ENCODE results near the gene GLIS1. TPM values are rescaled to one million over a fixed set of nuclear protein-coding genes. Genes with fewer than 3 reads are reported as not detected.

GLIS1 gene
- total RNA-seq, 1 experiment from 2014 or later: 0.28 TPM

DNA sequence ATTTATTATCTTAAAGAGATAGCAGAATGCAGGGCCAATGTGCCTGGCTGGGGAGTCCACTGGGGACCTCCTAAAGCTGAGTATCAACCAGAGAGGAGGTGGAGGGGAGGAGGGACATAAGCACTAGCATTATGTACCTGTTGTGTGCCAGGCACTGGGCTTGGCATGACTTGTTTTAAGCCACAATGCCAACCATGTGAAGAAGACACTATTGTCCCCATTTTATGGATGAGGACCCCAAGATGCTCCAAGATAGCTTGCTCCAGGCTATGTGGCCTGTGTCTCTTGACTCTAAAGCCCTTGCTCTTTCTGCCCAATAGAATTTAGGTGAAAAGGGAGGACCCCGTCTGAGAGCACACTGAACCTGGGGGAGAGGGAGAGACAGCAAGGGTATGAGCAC, 111.3 kb downstream of the GLIS1 start:
- WGBS (ENCODE audit: extremely low coverage, insufficient read length, low lambda C conversion rate): no CpG with 5 or more reads among the region's 1 CpG
- no peaks in the 10 kb centered on the region; the same call in 1 of the 2 replicates for H3K27me3 ChIP-seq (ENCODE audit: insufficient read depth, low read length)
- no peak overlapping the region for H3K4me2 ChIP-seq (ENCODE audit: insufficient read depth, insufficient read length, low read length)
- H3T11ph ChIP-seq (ENCODE audit: low read length): no peak overlapping the region
- H3K79me1 ChIP-seq (ENCODE audit: insufficient read depth, low read depth, low read length, poor library complexity, severe bottlenecking): no peaks in the 10 kb centered on the region
- no peak for DNase-seq
- no peaks in the 10 kb centered on the region for H3K79me2 ChIP-seq (ENCODE audit: insufficient read depth, low read length)
- no peak overlapping the region for H4K5ac ChIP-seq (ENCODE audit: insufficient read length, low read depth, low read length)
- H2AFZ ChIP-seq (ENCODE audit: low read length): no peak overlapping the region
- no peaks in the 10 kb centered on the region for H3K9me3 Mint-ChIP-seq
- H3K4me1 Mint-ChIP-seq: peaks cover 0 to 8% of the 10 kb centered on the region in 2 experiments; a peak in 1 of 4 replicates
- H3K23me2 ChIP-seq (ENCODE audit: insufficient read length, low read depth, low read length, poor library complexity, severe bottlenecking): peaks cover 1% of the 10 kb centered on the region
- no peak overlapping the region for H4K91ac ChIP-seq (ENCODE audit: insufficient read length, low read depth, low read length)
- H2BK5ac ChIP-seq (ENCODE audit: insufficient read length, low read length): no peak overlapping the region
- no peak overlapping the region for H3K23ac ChIP-seq (ENCODE audit: insufficient read length, low read depth, low read length)
- H2BK120ac ChIP-seq (ENCODE audit: low read depth, low read length, poor library complexity, severe bottlenecking): no peak overlapping the region
- peaks cover 1% of the 10 kb centered on the region; the same call in 1 of the 2 replicates for H3K27me3 Mint-ChIP-seq (ENCODE audit: low read depth)
- no peak overlapping the region for H4K8ac ChIP-seq (replicated peaks; ENCODE audit: insufficient read length, low read depth, low read length)
- H3K36me3 Mint-ChIP-seq (ENCODE audit: insufficient read depth in 1 of 3, low read depth in 3 of 3): no peaks in the 10 kb centered on the region; a peak in 1 of 7 replicates
- no peak overlapping the region for H3K18ac ChIP-seq (ENCODE audit: insufficient read length, low read depth, low read length)
- no peak overlapping the region for H3K27ac ChIP-seq (ENCODE audit: insufficient read length, low read depth, low read length)
- H2BK12ac ChIP-seq (ENCODE audit: insufficient read length, low read depth, low read length): no peak overlapping the region
- H2AK5ac ChIP-seq (ENCODE audit: insufficient read length, low read length): no peak overlapping the region
- no peak overlapping the region for H3K4ac ChIP-seq (ENCODE audit: low read depth, low read length)
- H3K4me3 Mint-ChIP-seq: no peak overlapping the region
- H3K9me3 ChIP-seq (ENCODE audit: control insufficient read depth, low read depth, low read length): no peaks in the 10 kb centered on the region
- no peak overlapping the region for H3K56ac ChIP-seq (ENCODE audit: insufficient read length, low read depth, low read length)
- H3K4me1 ChIP-seq (ENCODE audit: insufficient read depth, low read length): no peaks in the 10 kb centered on the region
- H4K20me1 ChIP-seq (ENCODE audit: control insufficient read depth, insufficient read depth, insufficient read length): no peaks in the 10 kb centered on the region
- no peak overlapping the region for H3K14ac ChIP-seq (ENCODE audit: insufficient read depth, low read length)
- no peak overlapping the region for H2BK15ac ChIP-seq (ENCODE audit: low read depth, low read length)
- no peak overlapping the region for H3K27ac Mint-ChIP-seq
- no peak overlapping the region for H2BK20ac ChIP-seq (ENCODE audit: low read depth, low read length, poor library complexity, severe bottlenecking)
- no peak overlapping the region for H3K9ac ChIP-seq (ENCODE audit: extremely low read depth, insufficient read length, low read length)
- TF ChIP-seq, protein P1, sequence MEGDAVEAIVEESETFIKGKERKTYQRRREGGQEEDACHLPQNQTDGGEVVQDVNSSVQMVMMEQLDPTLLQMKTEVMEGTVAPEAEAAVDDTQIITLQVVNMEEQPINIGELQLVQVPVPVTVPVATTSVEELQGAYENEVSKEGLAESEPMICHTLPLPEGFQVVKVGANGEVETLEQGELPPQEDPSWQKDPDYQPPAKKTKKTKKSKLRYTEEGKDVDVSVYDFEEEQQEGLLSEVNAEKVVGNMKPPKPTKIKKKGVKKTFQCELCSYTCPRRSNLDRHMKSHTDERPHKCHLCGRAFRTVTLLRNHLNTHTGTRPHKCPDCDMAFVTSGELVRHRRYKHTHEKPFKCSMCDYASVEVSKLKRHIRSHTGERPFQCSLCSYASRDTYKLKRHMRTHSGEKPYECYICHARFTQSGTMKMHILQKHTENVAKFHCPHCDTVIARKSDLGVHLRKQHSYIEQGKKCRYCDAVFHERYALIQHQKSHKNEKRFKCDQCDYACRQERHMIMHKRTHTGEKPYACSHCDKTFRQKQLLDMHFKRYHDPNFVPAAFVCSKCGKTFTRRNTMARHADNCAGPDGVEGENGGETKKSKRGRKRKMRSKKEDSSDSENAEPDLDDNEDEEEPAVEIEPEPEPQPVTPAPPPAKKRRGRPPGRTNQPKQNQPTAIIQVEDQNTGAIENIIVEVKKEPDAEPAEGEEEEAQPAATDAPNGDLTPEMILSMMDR (conservative IDR thresholded peaks at IDR 0.05): no peak
